HG02981 (cell line): ENCODE results near the gene ZNF142.

Source experiments
- ATAC-seq: cut with Tn5 transposase; IDR thresholded peaks from one replicate; pipeline ENCODE4 v1.9.1; 2021; ENCODE audit warnings: mild to moderate bottlenecking, moderate library complexity; ENCODE audit not compliant: unreplicated experiment

ZNF142 gene

DNA sequence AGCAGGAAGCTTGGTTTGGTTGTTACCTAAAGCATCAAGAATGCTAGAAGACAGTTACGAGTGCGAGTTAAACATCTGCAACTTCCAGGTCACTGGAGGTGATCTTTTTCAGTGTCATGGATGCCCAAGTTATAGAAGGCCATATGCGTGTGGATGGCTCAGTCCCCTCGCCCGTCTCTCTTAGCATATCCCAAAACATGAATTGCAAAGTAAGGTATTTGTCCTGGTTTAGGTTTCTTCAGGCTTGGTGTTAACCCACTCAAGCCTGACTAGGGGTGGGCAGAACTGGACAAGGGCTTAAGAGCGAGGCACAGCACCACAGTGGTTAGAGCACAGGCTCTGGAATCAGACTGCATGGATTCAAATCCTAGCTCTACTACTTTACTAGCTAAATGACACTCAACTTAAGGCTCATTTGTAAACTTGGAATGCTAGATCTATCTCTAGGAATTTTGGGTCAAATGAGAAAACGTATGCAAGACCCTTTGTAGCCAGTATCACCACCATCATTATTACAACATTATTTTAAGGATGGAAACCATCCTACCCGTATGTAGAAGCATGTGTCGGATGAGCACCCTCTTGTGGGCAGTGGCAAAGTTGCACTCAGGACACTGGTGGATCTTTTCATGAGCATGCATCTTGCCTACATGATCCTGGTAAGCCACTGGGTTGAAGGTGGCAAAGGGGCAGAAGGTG is 11.2 kb downstream of the ZNF142 start:
- ATAC-seq, result peak; percentile 39

DNA sequence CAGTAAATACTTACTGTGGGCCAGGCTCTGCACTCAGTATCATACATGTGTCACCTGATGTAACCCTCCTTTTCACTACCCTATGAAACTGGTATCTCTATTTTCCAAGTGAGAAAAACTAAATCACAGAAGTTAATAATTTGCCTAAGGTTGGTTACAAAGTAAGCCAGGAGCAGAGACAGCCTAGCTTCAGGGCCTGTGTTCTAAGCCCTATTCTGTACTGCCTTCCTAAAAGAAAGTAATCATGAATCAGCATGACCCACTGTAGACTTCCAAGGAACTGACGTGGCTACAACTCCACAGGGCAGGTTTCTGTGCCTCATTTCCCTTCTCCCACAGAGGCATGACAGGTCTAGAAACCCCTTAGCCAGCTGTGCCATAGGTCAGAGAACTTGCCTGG is 14.3 kb downstream of the ZNF142 start:
- ATAC-seq, result no peak

DNA sequence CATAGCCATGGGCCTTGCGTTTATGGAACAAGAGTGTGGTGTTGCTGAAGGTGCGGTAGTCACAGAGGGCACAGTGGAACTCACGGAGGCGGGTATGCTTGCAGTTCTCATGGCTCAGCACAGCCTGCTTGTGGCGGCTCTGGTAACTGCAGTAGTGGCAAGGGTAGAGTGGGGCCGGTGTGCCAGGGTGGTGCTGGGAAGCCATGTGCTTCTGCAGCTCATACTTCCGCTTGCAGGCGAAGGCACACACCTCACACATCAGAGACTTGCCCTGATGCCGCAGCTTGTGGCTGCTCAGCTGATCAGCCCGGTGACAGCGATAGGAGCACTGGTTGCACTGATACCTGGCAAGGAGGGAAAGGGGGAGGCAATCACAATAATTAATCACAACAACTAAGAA is 14.7 kb downstream of the ZNF142 start:
- ATAC-seq, result no peak

DNA sequence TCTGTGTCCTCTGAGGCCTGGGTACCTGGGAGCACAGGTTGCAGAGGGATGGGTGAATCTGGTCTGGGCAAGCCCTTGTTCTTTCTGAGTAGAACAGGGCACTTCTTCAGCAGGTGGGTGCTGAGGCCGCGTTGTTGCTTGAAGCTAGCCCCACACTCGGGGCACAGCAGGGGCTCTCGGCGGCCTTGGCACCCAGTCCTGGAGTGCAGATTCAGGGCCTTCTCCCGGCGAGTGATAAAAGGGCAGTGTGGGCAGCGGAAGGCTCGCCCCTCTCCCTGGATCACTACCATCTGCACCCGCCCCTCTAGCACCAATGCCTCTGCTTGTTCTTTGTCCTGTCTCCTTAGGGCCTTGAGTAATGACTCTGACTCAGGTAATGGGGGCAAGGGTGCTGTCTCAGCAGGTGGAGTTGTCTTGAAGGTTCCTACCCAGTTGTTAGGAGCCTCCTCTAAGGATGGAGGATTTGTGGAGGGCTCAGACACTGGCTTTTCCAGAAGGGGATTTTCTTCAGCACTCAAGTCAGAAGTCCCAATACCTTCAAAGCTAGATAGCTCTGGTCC is 15.6 kb downstream of the ZNF142 start:
- no peak for ATAC-seq

DNA sequence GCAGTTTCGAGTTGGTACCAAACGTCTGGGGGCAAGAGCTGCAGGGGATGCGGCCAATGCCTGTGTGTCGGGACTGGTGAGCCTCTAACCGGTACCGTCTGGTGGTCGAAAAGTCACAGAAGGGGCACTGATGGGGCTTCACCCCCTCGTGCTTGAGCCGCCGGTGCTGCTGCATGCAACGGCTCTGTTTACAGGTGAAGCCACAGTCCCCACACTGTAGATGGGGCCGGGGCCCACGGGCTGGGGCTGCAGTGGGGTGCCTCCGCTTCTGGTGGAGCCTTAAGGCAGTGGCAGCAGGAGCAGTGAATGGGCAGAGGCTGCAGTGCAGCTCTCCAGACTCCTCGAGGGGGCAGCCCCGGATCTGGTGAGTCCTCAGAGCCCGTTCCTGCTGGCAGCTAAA is 16.6 kb downstream of the ZNF142 start:
- ATAC-seq, result no peak

DNA sequence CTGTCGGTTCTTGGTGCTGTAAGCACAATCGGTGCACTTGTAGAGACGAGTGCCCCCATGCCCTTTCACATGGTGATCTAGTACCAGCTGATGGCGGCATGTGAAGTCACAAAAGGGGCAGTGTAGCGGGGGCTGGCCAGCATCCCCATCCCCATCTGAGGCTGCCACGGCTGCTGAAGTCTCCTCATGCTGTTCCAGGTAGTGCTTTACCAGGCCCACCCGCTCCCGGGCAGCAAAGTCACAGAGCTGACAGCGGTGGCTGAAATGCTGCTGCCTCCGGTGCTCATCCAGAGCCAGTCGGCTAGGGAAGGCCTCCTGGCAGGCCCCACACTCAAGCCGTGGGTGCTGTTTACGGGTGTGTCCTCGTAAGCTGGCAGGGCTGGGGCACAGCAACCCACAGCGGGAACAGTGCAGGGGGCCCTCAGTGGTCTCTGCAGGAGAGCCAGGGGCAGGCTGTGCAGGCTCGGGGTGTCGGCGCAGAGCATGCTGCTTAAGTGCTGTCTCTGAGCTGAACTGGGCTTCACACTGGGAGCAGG is 17.2 kb downstream of the ZNF142 start:
- ATAC-seq, result no peak

DNA sequence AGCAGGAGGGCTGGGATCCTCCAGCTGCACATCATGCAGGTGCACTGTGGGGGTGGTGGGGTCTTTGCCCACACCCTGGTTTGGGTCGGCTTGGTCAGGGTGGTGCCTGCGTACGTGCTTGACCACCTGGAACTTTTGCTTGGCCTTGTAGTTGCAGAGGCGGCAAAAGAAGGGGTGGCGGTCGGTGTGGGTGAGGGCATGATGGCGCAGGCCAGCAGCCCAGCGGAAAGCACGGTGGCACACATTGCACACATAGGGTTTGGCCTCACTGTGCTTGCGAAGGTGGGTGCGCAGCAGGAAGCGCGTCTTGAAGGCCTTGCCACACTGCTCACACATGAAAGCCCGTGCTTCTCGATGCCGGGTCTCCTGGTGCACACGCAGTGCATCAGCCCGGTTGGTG is 21.1 kb downstream of the ZNF142 start:
- no peak for ATAC-seq

DNA sequence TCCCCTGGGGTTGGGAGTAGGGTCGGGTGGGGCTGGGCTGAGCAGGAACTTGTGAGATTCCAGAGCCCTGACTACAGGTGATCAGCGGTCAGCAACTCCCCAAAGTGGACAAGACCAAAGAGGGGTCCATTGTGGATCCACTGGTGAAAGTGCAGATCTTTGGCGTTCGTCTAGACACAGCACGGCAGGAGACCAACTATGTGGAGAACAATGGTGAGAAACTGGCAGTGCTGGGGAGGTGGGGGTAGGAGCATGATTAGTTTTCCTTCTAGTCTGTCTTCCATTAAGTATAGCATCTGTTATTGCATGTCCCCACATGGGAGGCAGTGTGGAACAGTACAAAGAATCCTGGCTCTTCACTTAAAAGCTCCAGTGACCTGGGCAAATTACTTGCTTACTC is 23.7 kb downstream of the ZNF142 start:
- ATAC-seq, result no peak

DNA sequence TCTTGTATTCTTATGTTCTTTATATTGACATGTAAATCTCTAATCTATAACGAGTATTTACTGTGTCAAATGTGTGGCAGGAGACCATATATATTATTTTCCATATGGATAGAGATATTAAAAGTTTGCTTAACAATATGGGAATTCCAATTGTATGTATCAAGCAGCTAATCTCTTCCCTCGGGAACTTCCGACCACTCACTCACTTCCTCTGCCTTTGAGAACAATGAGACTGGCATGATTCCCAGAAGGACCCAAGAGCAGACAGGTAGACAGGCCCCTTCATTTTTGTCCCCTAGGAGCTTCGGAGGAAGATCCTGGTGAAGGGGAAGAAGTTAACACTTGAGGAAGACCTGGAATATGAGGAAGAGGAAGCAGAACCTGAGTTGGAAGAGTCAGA is 27.6 kb downstream of the ZNF142 start:
- ATAC-seq, result no peak

DNA sequence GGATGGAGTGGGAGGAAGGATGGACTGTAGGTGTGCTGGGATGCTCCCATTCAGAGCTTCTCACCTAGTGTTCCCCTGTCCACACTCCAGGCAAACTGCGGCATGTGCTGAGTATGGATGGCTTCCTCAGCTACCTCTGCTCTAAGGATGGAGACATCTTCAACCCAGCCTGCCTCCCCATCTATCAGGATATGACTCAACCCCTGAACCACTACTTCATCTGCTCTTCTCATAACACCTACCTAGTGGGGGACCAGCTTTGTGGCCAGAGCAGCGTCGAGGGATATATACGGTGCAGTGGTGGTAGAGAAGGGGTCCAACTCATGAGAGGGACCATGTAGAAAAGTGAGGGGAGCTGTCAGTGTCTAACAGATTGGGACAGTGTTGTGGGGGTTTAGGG is 31.5 kb downstream of the ZNF142 start:
- no peak for ATAC-seq

DNA sequence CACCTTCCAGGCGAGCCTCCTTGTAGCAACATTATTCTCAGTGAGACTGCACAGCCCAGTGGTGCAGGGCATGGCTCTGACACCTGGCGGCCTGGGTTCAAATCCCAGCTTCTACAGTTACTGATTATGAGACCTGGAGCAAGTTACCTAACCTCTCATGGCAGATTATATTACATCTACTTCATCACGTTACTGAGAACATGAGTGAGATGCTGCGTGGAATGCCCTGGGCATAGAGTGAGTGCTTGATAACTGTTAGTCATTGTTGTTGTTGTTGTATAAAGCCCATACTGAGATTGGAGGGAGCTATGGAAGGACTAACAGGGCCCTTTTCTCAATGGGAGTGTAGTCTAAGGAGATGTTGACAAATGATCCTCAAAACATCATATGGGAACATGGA is 33.1 kb downstream of the ZNF142 start:
- ATAC-seq, result no peak

DNA sequence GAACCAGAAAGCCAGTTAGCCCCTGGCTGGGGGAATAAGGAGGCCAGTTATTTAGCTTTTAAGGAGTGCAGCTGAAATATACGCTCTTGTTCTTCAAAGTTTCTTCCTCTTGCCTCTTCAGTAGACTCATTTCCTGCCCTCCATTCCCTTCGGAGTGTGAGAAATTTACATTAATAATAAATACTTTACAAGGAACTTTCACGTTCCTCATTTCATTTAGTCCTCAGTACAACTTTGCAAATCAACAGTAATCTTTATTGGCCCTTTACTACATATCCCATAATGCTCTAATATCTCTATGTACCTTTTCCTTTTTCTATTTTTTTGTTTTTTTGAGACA is 36.1 kb downstream of the ZNF142 start:
- ATAC-seq, result no peak

DNA sequence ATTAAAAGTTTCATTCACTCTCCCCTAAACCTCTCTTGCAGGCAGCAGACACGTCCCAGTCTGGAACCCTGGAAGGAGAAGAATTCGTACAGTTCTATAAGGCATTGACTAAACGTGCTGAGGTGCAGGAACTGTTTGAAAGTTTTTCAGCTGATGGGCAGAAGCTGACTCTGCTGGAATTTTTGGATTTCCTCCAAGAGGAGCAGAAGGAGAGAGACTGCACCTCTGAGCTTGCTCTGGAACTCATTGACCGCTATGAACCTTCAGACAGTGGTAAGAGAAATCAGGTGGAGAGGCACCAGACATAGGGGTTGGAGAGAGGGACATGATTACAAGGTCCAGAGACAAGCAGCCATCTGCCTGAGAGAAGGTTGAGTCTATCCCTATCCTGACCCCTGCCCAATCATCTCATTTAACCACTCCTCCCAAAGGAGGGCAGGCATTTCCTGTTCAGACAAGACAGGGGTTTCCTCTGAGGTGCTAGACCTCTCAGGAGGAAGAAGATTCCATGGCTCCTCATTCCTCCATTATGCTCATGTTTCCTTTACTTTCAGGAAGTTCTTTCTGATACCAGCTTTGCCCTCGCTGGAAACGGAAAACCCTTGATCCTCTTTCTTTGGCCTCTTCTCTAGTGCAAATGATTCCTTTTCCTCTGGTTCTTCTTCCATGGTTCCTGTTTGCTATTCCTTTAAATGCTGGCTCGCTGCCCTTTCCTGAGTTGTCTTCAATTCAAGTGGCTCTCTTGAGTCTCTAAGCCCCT is 36.6 kb downstream of the ZNF142 start:
- ATAC-seq, result no peak

DNA sequence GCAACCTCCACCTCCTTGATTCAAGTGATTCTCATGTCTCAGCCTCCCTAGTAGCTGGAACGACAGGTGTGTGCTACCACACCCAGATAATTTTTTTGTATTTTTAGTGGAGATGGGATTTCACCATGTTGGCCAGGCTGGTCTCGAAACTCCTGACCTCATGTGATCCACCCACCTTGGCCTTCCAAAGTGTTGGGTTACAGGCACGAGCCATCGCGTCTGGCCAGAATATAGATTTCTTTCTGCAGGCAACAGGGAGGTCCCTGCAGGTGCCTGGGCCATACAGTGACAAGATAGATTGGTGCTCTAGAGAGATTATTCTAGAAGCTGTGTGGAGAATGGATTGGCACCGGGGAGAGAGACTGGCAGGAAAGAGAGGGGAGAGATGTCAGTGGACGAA is 38.4 kb downstream of the ZNF142 start:
- ATAC-seq, result no peak

DNA sequence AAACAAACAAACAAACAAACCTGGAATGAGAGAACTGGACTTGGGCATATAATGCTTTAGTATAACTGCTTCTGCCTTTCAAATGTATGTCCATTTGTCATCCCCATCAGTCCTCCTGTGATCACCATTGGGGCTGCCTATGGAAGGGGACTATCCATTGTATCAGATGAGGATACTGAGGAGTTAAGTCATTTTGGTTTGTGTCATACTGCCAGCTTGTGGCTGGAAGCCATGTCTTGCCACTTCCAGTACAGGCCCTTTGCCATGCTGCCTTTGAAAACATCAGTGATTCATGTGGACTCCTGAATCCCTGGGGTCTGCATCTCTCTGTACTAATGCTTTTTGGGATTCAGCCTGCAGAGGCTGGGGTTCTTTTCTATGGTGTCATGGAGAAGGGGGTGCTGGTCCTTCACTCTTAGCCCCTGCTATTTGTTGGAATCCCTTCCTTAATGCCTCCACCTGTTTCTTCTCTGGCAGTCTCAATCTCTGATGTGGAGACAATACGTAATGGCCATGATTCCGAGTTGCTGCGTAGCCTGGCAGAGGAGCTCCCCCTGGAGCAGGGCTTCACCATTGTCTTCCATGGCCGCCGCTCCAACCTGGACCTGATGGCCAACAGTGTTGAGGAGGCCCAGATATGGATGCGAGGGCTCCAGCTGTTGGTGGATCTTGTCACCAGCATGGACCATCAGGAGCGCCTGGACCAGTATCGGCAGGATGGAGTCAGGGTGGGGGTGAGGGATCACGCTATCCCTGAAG is 41.1 kb downstream of the ZNF142 start:
- no peak for ATAC-seq

DNA sequence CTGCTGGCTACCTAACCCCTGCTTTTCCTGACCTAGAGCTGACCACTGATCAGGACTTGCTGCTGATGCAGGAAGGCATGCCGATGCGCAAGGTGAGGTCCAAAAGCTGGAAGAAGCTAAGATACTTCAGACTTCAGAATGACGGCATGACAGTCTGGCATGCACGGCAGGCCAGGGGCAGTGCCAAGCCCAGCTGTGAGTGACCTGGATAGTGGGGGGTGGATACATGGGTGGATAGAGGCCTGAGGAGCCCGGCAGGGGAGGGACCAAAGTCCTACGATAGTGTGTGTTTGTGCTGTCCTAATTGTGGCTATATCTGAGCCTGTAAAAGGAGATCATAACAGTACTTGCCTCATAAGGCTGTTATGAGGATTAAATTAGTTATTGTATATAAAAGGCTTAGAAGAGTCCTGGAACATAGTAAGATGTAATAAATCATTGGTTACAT is 43.5 kb downstream of the ZNF142 start:
- ATAC-seq, result no peak

DNA sequence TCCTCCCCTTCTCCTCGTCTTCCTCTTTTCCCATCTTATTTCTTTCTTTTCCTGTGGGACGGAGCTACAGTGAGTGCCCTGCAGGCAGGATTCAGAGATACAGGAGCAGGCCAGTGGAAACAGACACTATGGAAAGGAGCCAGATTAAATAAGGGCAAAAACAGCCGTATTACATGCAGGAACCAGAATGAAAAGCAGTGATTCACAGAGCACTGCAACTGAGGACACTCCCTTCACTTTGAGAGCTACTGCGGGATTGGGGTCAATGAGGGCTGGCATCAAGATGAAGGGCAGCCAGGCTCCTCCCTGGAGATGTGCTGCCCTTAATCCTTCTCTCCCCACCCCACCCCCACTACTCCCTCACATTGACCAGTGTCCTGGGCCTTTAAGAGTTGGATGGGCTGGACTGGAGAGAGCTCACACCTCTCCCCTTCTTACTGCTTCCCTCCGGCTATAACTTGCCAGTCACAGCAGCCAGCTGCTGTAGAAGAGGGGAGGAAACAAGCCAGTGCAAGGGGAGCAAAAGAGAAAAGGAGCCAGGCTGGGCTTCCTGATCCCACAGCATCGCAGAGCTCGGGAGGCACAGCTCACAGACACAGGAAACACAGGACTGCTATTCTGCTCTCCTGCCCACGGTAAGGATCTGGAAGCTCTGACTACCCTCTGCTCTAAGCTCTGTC is 51.8 kb downstream of the ZNF142 start, which contains the start of gene PLCD4:
Gene PLCD4, plus strand, starts transcription at position 464 of the 680 bp plus-strand sequence. CDS start 7,841 bp downstream, outside the sequence.
- no peak for ATAC-seq

DNA sequence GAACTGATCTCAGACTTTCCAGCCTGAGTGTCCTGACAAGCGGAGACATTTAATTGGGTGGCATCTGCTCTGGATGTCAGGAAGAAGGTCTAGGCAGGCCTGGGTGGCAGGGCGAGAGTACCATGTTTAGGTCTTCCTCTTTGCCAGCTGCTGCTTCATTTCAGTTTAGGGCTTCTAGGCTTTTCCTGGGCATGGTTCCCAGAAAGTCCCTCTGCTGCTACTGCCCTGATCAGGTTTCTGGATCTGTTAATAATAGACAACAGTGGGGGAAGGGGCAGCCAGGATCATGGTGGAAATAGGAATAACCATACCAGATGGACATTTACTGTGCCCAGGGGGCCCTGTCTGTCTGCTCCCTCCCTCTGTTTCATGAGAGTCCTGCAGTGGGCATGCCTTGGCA is 54.0 kb downstream of the ZNF142 start:
- no peak for ATAC-seq
